ENCODE measurements around the gene ICE1.

DNA sequence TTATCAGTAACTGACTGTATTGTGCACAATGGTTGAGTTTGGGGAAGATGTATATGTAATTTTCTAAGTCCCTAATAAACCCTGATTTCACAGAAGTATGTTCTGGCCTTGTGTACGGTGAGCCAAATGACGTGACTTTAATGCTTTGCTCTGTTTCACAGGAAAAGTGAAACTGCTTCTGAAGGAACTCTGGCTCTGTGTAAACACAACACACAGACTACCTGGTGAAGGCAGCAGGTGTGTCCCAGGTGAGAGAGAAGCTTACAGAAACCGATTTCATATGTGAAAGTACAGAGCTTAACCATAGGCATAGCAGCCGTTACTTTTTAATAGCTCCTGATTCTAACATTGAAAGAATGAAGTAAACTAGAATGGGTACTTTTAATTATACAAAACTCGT, 31.9 kb downstream of the ICE1 start:
- TF ChIP-seq, protein P1, sequence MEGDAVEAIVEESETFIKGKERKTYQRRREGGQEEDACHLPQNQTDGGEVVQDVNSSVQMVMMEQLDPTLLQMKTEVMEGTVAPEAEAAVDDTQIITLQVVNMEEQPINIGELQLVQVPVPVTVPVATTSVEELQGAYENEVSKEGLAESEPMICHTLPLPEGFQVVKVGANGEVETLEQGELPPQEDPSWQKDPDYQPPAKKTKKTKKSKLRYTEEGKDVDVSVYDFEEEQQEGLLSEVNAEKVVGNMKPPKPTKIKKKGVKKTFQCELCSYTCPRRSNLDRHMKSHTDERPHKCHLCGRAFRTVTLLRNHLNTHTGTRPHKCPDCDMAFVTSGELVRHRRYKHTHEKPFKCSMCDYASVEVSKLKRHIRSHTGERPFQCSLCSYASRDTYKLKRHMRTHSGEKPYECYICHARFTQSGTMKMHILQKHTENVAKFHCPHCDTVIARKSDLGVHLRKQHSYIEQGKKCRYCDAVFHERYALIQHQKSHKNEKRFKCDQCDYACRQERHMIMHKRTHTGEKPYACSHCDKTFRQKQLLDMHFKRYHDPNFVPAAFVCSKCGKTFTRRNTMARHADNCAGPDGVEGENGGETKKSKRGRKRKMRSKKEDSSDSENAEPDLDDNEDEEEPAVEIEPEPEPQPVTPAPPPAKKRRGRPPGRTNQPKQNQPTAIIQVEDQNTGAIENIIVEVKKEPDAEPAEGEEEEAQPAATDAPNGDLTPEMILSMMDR (optimal IDR thresholded peaks at IDR 0.05 in 1 of 3, IDR thresholded peaks at IDR 0.05 in 1 of 3, conservative IDR thresholded peaks at IDR 0.05 in 1 of 3; ENCODE audit: extremely low read depth in 1 of 3, insufficient read depth in 2 of 3, low read length in 3 of 3) = no peak
- TF ChIP-seq EZH2 (IDR thresholded peaks at IDR 0.05; ENCODE audit: low read length) = no peak
